SK-N-MC (cell line): ENCODE measurements around the gene EGR4.

Experiments used
- DNase-seq: peaks from one replicate; pipeline ENCODE4 v3.0.0-alpha.2; 2011; ENCODE audit warnings: low read depth, low spot score
- H3K27ac ChIP-seq: fragments of 200-600 bp; sonication (generic); 2 replicates; pipeline ENCODE4 v1.5.1; 2016; ENCODE audit warnings: mixed run types
- H3K36me3 ChIP-seq: fragments of 200-600 bp; sonication (generic); 2 replicates; pipeline ENCODE4 v1.6.1; 2017; ENCODE audit warnings: antibody characterized with exemption, low read length, mixed read lengths; ENCODE audit not compliant: insufficient read depth
- H3K4me3 ChIP-seq: fragments of 200-600 bp; sonication (generic); 2 replicates; pipeline ENCODE4 v1.5.1; 2016
- H3K9ac ChIP-seq: fragments of 200-600 bp; sonication (generic); 2 replicates; pipeline ENCODE4 v1.8.0; 2017; ENCODE audit warnings: mixed run types, mixed read lengths; ENCODE audit not compliant: insufficient read length
- H3K9me3 ChIP-seq: fragments of 200-600 bp; sonication (generic); 2 replicates; pipeline ENCODE4 v1.6.1; 2017; ENCODE audit warnings: low read depth, mild to moderate bottlenecking, antibody characterized with exemption, low read length, moderate library complexity, mixed read lengths
- EZH2 ChIP-seq: fragments of 200-600 bp; sonication (generic); IDR thresholded peaks from one replicate; pipeline ENCODE4 v1.6.1; 2017; ENCODE audit warnings: antibody characterized with exemption
- FOXP2 ChIP-seq: optimal IDR thresholded peaks from 2 replicates; pipeline ENCODE3; 2011; ENCODE audit warnings: mild to moderate bottlenecking, moderate library complexity; ENCODE audit not compliant: insufficient read depth; ENCODE audit errors: extremely low read length, control extremely low read depth
- POLR2AphosphoS5 ChIP-seq: IDR thresholded peaks from 2 replicates; pipeline ENCODE4 v1.6.1; 2012; ENCODE audit warnings: mild to moderate bottlenecking, low read depth, low read length, borderline replicate concordance

EGR4 gene

DNA sequence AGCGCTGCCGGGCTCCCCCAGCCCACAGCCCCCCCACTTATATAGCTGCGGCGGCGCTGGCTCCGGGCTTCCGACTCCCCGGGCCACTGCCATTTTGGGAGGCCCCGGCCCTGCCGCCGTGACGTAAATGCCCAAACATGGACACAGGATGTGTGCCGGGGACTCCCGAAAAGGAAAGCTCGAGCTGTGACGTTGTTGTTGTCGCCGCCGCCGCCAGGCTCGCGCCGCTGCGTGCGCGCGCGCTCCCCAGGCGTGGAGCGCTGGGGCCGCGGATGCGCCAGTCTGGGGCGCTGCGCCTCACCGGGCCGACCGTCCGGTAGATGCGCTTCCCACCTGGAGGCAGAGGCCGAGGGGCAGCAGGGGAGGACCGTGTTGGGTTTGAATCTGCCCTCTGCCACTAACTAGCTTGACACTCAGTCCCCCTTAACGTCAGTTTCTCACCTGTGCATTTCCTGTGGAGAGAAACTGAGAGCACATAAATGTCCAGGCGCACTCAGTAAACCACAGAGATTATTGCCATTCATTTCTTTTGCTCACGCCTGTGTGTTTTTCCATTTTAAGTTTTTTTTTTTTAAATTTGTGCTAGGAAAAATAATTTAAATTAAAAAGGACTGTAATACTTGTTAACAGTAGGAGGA lies at the start of gene EGR4:
TSS of gene EGR4 (minus strand) at position 15 of the 638 bp plus-strand sequence. CDS start 231 bp downstream, outside the sequence.
- H3K9ac ChIP-seq: no peak within 1 kb of the TSS
- H3K4me3 ChIP-seq: peak within 1 kb of the TSS; percentile 77
- H3K9me3 ChIP-seq: no peaks in the 10 kb centered on the region
- no peaks in the 10 kb centered on the region for H3K36me3 ChIP-seq
- no peak for DNase-seq
- no peak within 1 kb of the TSS for H3K27ac ChIP-seq
- TF ChIP-seq EZH2: no peak
- no peak for TF ChIP-seq POLR2AphosphoS5
- peak; percentile 74 for TF ChIP-seq FOXP2

DNA sequence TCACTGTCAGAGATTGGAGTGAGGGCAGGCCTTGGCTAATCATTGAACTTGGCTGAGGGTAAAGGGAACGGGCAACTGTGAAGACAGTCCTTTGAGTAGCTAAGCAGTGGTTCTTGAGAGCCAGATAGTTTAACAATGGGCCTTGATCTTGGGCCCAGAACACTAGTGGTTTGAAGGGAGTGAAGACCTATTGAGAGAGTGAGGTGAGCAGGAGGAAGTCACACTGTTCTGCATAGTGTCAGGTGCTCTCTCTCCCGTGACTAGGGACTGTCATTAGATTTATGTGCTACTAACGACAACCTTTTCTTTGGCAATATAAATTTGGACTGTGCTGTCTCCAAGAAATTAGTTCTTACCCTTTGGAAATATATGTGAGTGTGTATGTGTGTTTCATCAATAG lies 47.7 kb upstream of the EGR4 start:
- no peak overlapping the region for H3K4me3 ChIP-seq
- no peaks in the 10 kb centered on the region for H3K36me3 ChIP-seq
- DNase-seq: no peak
- H3K9me3 ChIP-seq: no peaks in the 10 kb centered on the region
- H3K27ac ChIP-seq: peak overlapping the region; percentile 99
- no peak overlapping the region for H3K9ac ChIP-seq
- TF ChIP-seq POLR2AphosphoS5 (no peak), FOXP2 (no peak), EZH2 (no peak)

DNA sequence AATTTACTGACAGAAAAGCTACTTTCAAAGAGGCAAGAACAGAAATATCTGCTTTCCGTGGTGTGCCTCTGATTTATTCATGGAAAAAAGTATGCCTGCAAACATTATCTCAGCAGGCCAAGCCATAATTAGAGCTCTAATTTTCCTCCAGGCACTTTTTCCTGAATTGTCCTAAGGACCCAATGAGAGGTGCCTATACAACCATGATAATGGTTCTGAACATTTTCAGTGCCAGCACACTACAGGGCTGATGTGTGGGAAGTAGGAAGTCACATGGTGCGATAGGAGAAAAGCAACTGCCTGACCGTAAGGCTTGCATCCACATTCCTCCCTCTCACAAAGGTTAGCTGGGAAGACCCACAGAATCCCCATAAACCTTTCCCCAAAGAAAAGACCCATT lies 45.9 kb upstream of the EGR4 start:
- peak overlapping the region; percentile 99 for H3K27ac ChIP-seq
- no peaks in the 10 kb centered on the region for H3K36me3 ChIP-seq
- H3K4me3 ChIP-seq: peak overlapping the region; percentile 53
- no peak for TF ChIP-seq FOXP2
- TF ChIP-seq POLR2AphosphoS5: peak; percentile 62; the same call in 1 of the 2 replicates
- H3K9ac ChIP-seq: peak overlapping the region; percentile 61
- DNase-seq: peak; percentile 98
- H3K9me3 ChIP-seq: peaks cover under 1% of the 10 kb centered on the region; the same call in 1 of the 2 replicates

DNA sequence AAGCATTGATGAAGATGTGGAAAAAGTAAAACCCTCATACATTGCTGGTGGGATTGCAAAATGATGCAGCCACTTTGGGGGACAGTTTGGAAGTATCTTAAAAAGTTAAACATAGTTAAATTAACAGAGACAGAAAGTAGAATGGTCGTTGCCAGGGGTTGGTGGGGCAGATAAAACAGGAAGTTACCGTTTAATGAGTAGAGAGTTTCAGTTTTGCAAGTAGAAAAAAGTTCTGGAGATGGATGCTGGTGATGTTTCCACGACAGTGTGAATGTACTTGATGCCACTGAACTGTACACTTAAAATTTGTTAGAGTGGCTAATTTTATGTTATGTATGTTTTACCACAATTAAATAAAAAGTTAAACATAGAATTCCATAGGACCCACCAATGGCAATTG lies 44.5 kb upstream of the EGR4 start:
- no peak for DNase-seq
- TF ChIP-seq EZH2: no peak
- no peak for TF ChIP-seq POLR2AphosphoS5
- no peak for TF ChIP-seq FOXP2

DNA sequence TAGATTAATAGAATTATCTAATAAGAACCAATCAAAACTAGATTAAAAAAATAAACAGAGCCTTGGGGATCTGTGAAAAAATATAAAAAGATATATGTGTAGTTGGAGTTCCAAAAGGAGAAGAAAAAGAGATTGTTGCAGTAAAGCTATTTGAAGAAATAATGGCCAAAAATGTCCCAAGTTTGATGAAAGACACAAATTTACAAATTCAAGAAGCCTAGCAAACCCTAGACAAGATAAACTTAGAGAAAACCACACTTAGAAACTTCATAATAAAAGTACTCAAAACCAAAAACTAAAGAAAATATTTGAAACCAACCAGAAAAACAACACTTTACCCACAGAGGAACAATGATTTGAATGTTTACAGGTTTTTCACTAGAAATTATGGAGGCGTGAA lies 41.3 kb upstream of the EGR4 start:
- no peaks in the 10 kb centered on the region for H3K36me3 ChIP-seq
- H3K4me3 ChIP-seq: no peak overlapping the region
- H3K27ac ChIP-seq: no peak overlapping the region
- no peak overlapping the region for H3K9ac ChIP-seq
- peaks cover 4% of the 10 kb centered on the region; the same call in 1 of the 2 replicates for H3K9me3 ChIP-seq
- TF ChIP-seq EZH2 (no peak), FOXP2 (no peak), POLR2AphosphoS5 (no peak)
- DNase-seq: no peak

More for the DNA sequence above, 44.5 kb upstream of the EGR4 start:
- Histone ChIP-seq H3K36me3 (no peaks in the 10 kb centered on the region), H3K27ac (peak overlapping the region; percentile 99), H3K9me3 (peaks cover 4% of the 10 kb centered on the region; the same call in 1 of the 2 replicates), H3K9ac (peak overlapping the region; percentile 61), H3K4me3 (no peak overlapping the region)

DNA sequence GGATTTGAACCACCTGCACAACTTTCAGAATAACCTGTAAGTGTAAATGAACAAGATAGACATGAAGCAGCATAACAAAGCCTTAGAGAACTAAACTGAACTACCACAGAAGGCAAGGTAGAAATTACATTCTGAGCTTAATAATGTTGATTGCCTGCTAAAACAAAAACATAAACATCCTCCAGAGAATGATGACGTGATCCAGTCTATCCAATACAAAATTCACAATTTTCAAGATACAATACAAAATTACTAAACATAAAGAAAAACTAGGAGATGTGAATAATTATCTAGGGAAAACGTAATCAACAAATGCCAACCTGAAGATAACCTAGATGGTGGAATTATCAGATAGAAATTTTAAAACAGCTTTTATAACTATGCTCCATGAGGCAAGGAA lies 40.7 kb upstream of the EGR4 start:
- TF ChIP-seq EZH2: no peak

DNA sequence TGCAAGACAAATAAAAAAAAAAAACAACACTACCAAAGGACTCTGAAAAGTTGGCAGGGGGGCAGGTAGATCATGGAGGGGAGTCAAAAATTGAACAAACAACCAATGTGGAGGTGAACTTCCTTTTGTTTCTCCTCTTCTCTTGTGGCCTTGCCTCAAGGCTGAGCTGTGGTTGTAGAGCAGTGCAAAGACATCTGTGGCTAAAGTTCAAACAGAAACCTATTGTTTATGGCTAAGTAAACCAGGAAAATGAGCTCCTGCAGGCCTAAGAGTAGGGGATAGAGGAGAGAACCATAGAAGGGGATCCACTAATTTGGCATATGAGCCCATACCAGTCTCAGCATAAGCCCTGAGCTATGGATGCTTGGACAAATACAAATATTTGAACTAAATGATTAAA lies 40.2 kb upstream of the EGR4 start:
- Histone ChIP-seq H3K27ac (no peak overlapping the region), H3K36me3 (no peaks in the 10 kb centered on the region), H3K9ac (no peak overlapping the region), H3K4me3 (no peak overlapping the region), H3K9me3 (peaks cover 4% of the 10 kb centered on the region; the same call in 1 of the 2 replicates)
- no peak for TF ChIP-seq FOXP2
- no peak for TF ChIP-seq EZH2
- TF ChIP-seq POLR2AphosphoS5: no peak
- DNase-seq: no peak

More for the DNA sequence above, 40.7 kb upstream of the EGR4 start:
- Histone ChIP-seq H3K4me3 (no peak overlapping the region), H3K9ac (no peak overlapping the region), H3K27ac (no peak overlapping the region), H3K36me3 (no peaks in the 10 kb centered on the region), H3K9me3 (peaks cover 4% of the 10 kb centered on the region; the same call in 1 of the 2 replicates)
- DNase-seq: no peak

DNA sequence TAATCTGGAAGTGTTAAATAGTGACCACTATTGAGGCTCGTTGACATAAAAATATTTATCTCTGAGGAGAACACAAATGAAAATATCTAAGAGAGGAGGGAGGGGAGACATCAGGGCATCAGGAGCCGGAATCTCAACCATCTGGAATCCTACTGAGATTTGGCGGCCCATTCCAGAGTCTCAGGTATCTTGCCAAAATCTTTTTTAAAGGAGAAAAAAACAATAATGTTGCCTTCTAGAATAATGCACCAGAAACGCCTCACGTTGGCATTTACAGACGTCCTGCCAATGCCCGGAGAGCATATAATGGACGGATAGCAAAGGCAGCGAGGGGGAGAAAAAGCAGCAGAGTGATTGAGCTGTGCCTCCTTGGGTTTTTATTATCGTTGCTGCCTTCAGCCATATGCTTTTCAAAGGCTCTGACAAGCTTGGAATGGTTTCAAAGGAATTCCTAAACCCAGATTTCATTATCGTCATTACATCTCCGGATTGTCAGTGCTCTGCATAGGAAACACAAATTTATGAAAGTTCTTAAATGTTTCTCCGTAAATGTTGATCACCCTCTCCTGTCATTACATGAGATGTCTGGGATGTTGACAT lies 30.9 kb upstream of the EGR4 start:
- H3K9me3 ChIP-seq: no peaks in the 10 kb centered on the region
- no peak for DNase-seq
- no peaks in the 10 kb centered on the region for H3K36me3 ChIP-seq
- H3K27ac ChIP-seq: peak overlapping the region; percentile 3; the same call in 1 of the 2 replicates
- TF ChIP-seq EZH2: no peak
- no peak for TF ChIP-seq POLR2AphosphoS5
- TF ChIP-seq FOXP2: no peak
- no peak overlapping the region for H3K9ac ChIP-seq
- H3K4me3 ChIP-seq: peak overlapping the region; percentile 60
